KOPT-K1 (cell line): ENCODE data around the gene RGPD4.
"Not testable (repeated sequence)": the region's sequence is repeated elsewhere in the genome, so short reads cannot be mapped to it uniquely, and the experiment has no call there.

Experiments used
- H3K27ac ChIP-seq: fragments of 200-600 bp; sonication (generic); 2 replicates; pipeline ENCODE4 v1.5.1; 2016; ENCODE audit warnings: antibody characterized with exemption, mild to moderate bottlenecking, low read depth, low read length; ENCODE audit not compliant: poor library complexity, severe bottlenecking
- H3K36me3 ChIP-seq: fragments of 200-600 bp; sonication (generic); 2 replicates; pipeline ENCODE4 v1.5.1; 2017; ENCODE audit warnings: antibody characterized with exemption, mild to moderate bottlenecking, low read length, moderate library complexity; ENCODE audit not compliant: insufficient read depth
- H3K9me3 ChIP-seq: fragments of 200-600 bp; sonication (generic); 2 replicates; pipeline ENCODE4 v1.5.1; 2017; ENCODE audit warnings: antibody characterized with exemption, low read length, mild to moderate bottlenecking; ENCODE audit not compliant: insufficient read depth, poor library complexity, severe bottlenecking

RGPD4 gene

DNA sequence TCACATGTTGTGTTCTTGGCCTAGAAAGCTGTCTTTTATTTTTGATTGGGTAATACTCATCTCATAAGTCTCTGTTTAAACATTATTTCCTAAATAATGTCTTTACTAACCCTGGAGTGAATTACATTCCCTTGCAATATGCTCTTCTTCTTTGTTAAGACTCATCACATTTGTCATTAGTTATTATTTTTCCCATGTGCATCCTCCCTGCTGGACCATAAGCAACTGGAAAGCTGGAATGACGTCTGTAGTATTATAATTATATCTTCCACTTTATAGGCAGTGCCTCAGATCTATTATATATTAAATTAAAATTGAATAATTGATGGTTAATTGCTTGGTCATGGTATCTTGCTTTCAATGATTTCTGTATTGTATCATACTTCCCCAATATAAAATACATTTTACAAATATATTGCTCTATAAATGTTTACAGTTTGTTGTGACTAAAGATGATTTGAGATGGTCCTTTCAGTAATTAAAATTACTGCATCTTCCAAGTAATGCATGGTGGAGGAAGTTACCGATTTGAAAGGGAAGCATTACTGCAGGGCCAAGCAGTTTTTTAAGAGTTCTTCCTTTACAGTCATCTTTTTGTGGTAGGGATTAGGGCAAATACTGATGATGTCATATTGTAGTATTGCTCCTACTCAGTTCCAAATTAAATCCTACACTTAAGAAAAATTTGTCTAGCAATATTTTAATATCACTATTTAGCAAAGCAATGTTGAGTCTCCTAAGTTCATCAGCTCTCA is 2.1 kb upstream of the RGPD4 start:
- H3K9me3 ChIP-seq = no peaks in the 10 kb centered on the region
- H3K27ac ChIP-seq = no peak overlapping the region
- H3K36me3 ChIP-seq = no peaks in the 10 kb centered on the region

DNA sequence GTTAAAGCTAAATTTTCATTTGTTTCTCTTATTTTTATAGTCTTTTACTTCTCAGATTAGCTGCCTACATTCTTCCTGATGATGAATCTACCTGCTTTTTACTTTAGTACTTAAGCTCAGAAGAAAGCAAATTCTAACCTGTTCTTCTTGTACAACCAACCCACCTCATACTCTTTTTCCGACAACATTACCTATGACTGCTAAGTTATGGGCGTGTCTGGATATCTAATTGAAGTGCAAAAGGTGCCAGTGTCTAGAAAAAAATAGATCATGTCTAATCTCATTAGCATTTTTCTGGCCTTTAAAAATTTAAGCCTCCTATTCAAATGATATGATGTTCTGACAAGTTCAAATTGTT is 1.5 kb upstream of the RGPD4 start:
- no peaks in the 10 kb centered on the region for H3K36me3 ChIP-seq
- no peak overlapping the region for H3K27ac ChIP-seq
- no peaks in the 10 kb centered on the region for H3K9me3 ChIP-seq

DNA sequence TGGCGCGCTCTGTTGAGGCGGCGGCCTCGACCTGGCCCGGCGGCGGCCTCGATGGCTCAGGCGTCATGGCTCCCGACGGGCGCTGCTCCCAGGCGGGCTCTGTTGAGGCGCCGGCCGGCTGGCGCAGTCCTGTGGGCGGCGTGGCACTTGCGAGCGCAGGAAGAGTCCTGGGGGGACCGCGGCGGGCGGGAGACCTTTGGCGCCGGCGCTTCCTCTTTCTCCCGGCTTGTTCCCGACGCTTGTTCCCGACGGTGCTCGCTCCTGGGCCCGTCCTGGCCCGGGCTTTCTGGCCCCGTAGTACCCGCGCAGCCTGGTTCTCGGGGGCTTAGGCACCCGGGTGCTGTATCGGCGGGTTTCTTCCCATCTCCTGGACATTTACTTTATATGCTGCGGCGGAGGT is 2.8 kb downstream of the RGPD4 start:
- H3K9me3 ChIP-seq, H3K27ac ChIP-seq, H3K36me3 ChIP-seq: not testable (repeated sequence)

DNA sequence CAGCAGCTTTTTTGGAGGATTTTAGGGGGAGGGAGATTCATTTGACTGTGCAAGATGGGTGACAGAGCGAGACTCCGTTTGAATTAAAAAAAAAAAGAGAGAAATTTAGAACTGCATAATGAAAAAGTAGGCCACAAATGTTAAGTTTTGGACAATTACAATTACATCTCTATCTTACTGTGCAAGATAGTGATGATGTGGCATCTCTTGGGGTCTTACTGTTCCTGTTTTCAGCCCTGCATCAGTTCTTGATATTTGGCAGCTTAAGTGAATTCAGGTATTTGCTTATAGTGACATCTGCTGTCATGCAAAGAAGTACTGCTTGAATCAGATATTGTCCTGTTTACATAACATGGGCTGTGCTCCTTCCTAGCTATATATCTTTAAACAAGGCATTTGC is 6.5 kb downstream of the RGPD4 start:
- not testable (repeated sequence) for H3K36me3 ChIP-seq, H3K27ac ChIP-seq, H3K9me3 ChIP-seq

DNA sequence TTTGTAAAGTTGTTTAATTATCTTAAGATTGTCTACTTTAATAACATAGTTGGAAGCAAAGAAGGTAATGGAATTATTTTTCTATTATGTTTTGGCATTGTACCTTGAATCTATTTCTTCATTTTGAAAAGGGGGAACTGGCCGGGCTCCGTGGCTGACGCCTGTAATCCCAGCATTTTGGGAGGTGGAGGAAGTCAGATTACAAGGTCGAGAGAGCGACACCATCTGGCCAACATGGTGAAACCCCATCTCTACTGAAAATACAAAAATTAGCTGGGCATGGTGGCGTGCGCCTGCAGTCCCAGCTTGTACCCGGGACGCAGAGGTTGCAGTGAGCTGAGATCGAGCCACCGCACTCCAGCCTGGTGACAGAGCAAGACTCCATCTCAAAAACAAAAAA is 6.9 kb downstream of the RGPD4 start:
- H3K36me3 ChIP-seq, H3K9me3 ChIP-seq, H3K27ac ChIP-seq: not testable (repeated sequence)

DNA sequence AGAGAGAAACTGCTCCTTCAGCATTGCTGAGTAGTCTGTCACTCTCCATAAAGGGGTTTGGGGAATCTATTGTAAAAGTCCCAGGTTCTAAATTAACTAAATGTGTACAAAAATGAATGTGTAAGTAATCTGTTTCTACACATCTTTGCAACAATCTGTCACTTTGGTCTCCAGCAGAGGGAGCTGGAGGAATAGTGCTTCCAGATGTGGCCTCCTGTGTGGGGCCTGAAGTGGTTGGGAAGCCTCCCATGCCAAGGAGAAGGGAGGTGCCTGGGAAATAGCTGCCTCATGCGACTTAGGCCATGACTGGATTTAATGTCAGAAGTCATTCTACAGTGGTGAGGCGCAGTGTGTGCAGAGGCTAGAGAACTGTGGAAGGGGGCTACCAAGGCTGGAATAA is 89.4 kb downstream of the RGPD4 start:
- not testable (repeated sequence) for H3K27ac ChIP-seq, H3K9me3 ChIP-seq, H3K36me3 ChIP-seq

DNA sequence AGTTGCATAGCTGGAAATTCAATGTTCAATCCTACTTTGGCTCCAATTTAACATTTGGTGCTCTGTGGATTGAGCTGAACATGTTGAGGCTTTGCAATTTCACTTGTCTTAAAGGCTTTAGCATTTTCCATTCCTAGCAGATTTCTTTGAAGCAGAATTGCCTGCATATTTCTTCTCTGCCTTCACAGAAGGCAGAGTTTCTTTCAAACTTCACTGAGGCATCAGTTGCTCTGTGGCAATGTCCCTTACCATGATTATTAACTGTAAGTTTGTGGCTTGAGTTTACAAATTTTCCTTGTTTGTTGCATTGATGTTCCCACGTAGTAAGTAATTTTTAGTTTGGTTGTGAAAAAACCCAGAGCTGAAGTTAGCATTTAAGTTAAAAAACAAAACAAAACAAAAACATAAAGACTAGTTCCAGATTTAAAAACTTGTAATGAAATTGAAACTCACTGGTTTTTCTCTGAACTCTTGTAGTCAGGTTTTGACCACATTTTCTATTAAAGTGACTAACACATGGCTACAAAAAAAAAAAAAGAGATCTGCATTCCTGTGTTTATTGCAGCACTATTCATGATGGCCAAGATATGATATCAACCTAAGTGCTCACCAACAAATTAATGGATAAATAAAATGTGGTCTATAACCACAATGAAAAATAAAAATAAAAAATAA is 90.1 kb downstream of the RGPD4 start:
- H3K27ac ChIP-seq = not testable (repeated sequence)

DNA sequence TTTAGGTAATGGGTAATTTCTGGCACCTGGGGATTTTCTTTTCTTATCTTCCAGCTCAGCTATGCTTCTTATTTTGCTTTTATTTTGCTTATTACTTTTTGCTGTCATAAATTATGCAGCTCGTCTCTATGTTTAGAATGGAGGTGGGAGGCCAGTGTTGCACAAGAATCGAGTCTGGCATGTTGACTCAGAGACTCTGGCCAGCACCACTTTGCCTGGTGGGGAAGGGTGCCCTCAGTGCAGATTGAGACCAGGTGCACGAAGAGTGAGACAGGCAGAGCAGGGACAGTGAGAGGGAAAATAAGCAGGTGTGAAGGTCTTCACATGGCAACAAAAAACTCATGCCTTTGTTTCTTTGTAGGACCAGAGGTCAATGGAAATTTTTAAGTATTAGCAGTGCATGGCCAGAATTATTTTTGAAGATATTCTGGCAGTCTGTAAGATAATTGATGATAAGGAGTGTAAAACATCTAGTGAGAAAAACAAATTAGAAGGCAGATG is 100.4 kb downstream of the RGPD4 start:
- no peaks in the 10 kb centered on the region for H3K36me3 ChIP-seq
- H3K9me3 ChIP-seq = no peaks in the 10 kb centered on the region
- H3K27ac ChIP-seq = no peak overlapping the region

More for the DNA sequence above, 90.1 kb downstream of the RGPD4 start:
- H3K9me3 ChIP-seq, H3K36me3 ChIP-seq: not testable (repeated sequence)

DNA sequence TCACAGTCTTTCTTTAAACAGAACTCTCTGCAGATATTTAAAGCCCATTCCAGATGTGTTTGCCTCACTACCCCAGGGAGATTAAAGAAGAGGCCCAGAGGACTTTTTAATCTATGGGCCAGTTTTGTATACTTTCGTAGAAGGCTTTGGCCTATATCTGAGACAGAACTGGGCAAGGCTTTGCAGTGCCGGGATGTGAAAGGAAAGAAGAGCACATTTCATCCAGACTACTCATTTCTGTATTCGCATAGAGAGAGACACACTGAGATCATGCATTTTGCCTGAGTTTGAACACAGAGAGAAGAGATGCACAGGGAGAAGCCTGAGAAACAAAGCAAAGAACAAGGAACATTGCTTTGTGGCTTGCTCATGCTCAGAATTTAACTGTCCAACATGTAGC is 104.7 kb downstream of the RGPD4 start:
- no peaks in the 10 kb centered on the region for H3K9me3 ChIP-seq
- no peaks in the 10 kb centered on the region for H3K36me3 ChIP-seq
- H3K27ac ChIP-seq = no peak overlapping the region

DNA sequence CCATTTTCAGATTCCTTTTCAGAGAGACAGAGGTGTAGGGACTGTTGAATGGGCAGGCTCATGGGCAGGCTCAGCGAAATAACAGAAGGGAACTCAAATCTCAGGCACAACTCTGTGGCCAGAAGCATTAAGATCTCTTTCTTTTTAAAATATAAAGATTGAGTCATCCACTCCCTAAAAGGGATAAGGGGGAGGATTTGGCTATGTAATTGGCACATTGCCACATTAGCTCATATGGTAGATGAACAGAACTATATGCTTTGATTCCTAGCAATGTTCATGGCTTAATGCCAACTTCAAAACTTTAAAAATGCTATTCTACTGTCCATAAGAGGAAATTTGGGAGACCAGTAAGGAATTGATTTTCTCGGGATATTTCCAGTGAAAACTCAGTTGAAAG is 105.8 kb downstream of the RGPD4 start:
- Histone ChIP-seq H3K27ac (no peak overlapping the region), H3K9me3 (no peaks in the 10 kb centered on the region), H3K36me3 (no peaks in the 10 kb centered on the region)

DNA sequence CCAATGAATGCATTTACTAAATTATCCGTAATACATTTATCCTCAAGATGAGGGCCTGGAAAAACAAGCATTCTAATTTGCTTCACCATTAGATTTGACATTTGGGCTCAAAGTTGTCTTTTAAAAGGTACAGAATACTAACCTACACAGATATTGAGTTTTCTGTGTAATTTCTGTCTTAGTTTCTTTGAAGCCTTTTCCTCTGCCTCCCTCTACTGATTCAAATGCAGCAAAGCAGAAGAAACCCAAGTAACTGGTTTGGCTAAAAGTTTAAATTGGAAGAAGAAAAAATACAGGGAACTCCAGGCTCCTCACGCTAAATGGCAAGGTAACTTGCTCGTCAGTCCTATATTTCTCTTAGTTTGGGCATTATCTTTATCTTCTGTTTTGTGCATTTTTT is 106.3 kb downstream of the RGPD4 start:
- H3K27ac ChIP-seq = no peak overlapping the region
- H3K9me3 ChIP-seq = no peaks in the 10 kb centered on the region

DNA sequence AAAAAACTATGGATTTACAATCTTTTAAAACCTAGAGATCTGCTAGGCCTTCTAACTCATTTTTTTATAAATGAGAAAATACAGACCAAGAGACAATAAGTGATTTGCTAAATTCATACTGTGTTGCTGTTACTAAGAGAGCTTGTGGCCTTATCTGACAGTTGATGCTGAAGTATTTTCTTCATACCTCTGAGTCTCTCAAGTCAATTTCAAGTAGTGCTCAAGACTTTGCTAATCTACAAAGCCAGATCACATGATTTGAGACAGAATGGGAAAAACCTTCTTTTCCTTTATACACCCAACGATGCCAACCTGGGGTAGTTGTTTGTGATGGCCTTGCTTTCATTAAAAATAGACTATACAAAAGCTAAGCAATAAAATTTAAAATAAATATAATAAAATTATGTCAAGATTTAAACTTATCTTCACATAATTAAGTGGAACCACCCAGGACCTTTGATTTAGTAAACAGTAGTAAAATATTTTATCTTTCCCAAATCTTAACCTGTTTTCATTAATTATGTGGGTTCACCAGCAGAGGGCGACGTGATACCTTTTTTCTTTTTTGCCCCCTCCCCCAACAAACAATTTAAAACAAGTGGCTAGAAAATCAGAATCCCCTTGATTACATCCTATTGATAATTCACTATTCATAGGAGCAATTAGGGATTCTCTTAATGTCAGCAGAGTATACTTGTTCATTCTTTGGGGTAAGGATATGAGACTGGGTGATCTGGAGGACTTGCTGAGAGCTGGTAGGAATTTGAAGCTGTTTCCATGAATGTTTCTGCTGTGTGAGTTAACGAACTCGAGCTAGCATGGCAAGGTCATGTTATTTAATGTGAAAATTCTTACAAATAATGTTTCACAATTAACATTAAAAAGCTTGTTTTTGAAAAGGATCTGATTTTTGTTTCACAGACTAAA is 110.0 kb downstream of the RGPD4 start:
- Histone ChIP-seq H3K27ac (no peak overlapping the region), H3K9me3 (no peaks in the 10 kb centered on the region), H3K36me3 (no peaks in the 10 kb centered on the region)

More for the DNA sequence above, 106.3 kb downstream of the RGPD4 start:
- H3K36me3 ChIP-seq = no peaks in the 10 kb centered on the region
